Hepatocyte (in vitro differentiated cells): ENCODE results near the gene RPLP1. TPM values are rescaled to one million over a fixed set of nuclear protein-coding genes. Genes with fewer than 3 reads are reported as not detected.

Experiments
- DNase-seq: peaks from one replicate; pipeline ENCODE4 v3.0.0-alpha.2; 2016; ENCODE audit warnings: low spot score
- H2AFZ ChIP-seq: fragments of 200-600 bp; sonication (generic); 2 replicates; pipeline ENCODE4 v1.6.0; 2016; ENCODE audit warnings: antibody characterized with exemption, mild to moderate bottlenecking
- H3K27ac ChIP-seq: fragments of 200-600 bp; sonication (generic); 2 replicates; pipeline ENCODE4 v1.5.1; 2016; ENCODE audit warnings: mild to moderate bottlenecking
- H3K27me3 ChIP-seq: fragments of 200-600 bp; sonication (generic); 2 replicates; pipeline ENCODE4 v1.6.1; 2016
- H3K36me3 ChIP-seq: fragments of 200-600 bp; sonication (generic); replicated peaks from 2 replicates; pipeline ENCODE4 v1.5.1; 2016; ENCODE audit warnings: low read depth; ENCODE audit not compliant: insufficient read depth
- H3K4me1 ChIP-seq: fragments of 200-600 bp; sonication (generic); 2 replicates; pipeline ENCODE4 v1.5.1; 2016; ENCODE audit warnings: mild to moderate bottlenecking, moderate library complexity; ENCODE audit not compliant: insufficient read depth
- H3K4me2 ChIP-seq: fragments of 200-600 bp; sonication (generic); 2 replicates; pipeline ENCODE4 v1.6.0; 2016
- H3K4me3 ChIP-seq: fragments of 200-600 bp; sonication (generic); 2 replicates; pipeline ENCODE4 v1.5.1; 2016; ENCODE audit warnings: mild to moderate bottlenecking
- H3K79me2 ChIP-seq: fragments of 200-600 bp; sonication (generic); 2 replicates; pipeline ENCODE4 v1.6.0; 2017; ENCODE audit warnings: mild to moderate bottlenecking
- H3K9me2 ChIP-seq: fragments of 200-600 bp; sonication (generic); replicated peaks from 2 replicates; pipeline ENCODE4 v1.6.0; 2017; ENCODE audit warnings: mild to moderate bottlenecking; ENCODE audit not compliant: insufficient read depth
- H3K9me3 ChIP-seq: fragments of 200-600 bp; sonication (generic); 2 replicates; pipeline ENCODE4 v1.5.1; 2016; ENCODE audit warnings: low read depth, mild to moderate bottlenecking
- H4K20me1 ChIP-seq: fragments of 200-600 bp; sonication (generic); 2 replicates; pipeline ENCODE4 v1.6.0; 2016; ENCODE audit warnings: mild to moderate bottlenecking; ENCODE audit not compliant: insufficient read depth, poor library complexity, severe bottlenecking
- CTCF ChIP-seq: fragments of 200-600 bp; sonication (generic); IDR thresholded peaks from 2 replicates; pipeline ENCODE4 v1.5.1; 2016; ENCODE audit warnings: antibody characterized with exemption, mild to moderate bottlenecking; ENCODE audit not compliant: poor library complexity
- EZH2 ChIP-seq: fragments of 200-600 bp; sonication (generic); IDR thresholded peaks from 2 replicates; pipeline ENCODE4 v1.6.1; 2016; ENCODE audit warnings: antibody characterized with exemption, mild to moderate bottlenecking, borderline replicate concordance
- EZH2phosphoT487 ChIP-seq: fragments of 200-600 bp; sonication (generic); IDR thresholded peaks from one replicate; pipeline ENCODE4 v1.6.1; 2018; ENCODE audit warnings: antibody characterized with exemption, mild to moderate bottlenecking, low read depth, moderate library complexity; ENCODE audit not compliant: unreplicated experiment, severe bottlenecking
- WGBS: methylation state at CpG from one replicate; pipeline ENCODE4 v1.1.6; 2016; ENCODE audit warnings: low lambda C conversion rate; ENCODE audit errors: missing lambda C conversion rate; 5-methylcytosine and 5-hydroxymethylcytosine counted together
- polyA plus RNA-seq: library from polyadenylated mRNA; unstranded; fragments of >200 nt; fragmentation: Nextera tagmentation; extraction: Ambion mirVana; gene quantifications from 2 replicates; pipeline ENCODE4 v1.2.1, GENCODE V29; 2016
- small RNA-seq: library from RNA; depleted of rRNA; stranded (forward); fragments of <200 nt; gene quantifications from one replicate; pipeline ENCODE3, GENCODE V24; 2014
- total RNA-seq: library from RNA; depleted of rRNA; stranded (reverse); fragments of >200 nt; gene quantifications from 2 replicates; pipeline ENCODE4 v1.2.3, GENCODE V29; 2014

The RPLP1 gene
- total and polyA plus RNA-seq, 2 experiments from 2014 or later, result 210 to 884 TPM

- H3K9me3 ChIP-seq, result no peaks in the 10 kb centered on the region
- H3K9me2 ChIP-seq, result no peaks in the 10 kb centered on the region
- no peaks in the 10 kb centered on the region for H4K20me1 ChIP-seq
- no peak overlapping the region for H3K4me3 ChIP-seq
- H3K4me1 ChIP-seq, result no peaks in the 10 kb centered on the region
- H3K27ac ChIP-seq, result no peak overlapping the region
- 87% methylated on average over 10 of the region's 10 CpGs for whole genome bisulfite sequencing
- no peaks in the 10 kb centered on the region for H3K36me3 ChIP-seq
- no peak for TF ChIP-seq EZH2phosphoT487
- no peak for TF ChIP-seq EZH2
- no peak for TF ChIP-seq CTCF
- no peaks in the 10 kb centered on the region for H3K27me3 ChIP-seq
- no peak overlapping the region for H2AFZ ChIP-seq
- H3K4me2 ChIP-seq, result no peak overlapping the region
- no peaks in the 10 kb centered on the region for H3K79me2 ChIP-seq
- no peak for DNase-seq
Measured at GRCh38 chr15:69502470-69503045, 49.9 kb downstream of the RPLP1 start.

GRCh38 chr15:69504352-69505040 is 51.9 kb downstream of the RPLP1 start:
- Histone ChIP-seq H4K20me1 (no peaks in the 10 kb centered on the region), H3K9me3 (no peaks in the 10 kb centered on the region), H3K4me1 (no peaks in the 10 kb centered on the region), H3K4me3 (no peak overlapping the region), H3K9me2 (no peaks in the 10 kb centered on the region), H3K79me2 (no peaks in the 10 kb centered on the region), H3K27me3 (no peaks in the 10 kb centered on the region), H2AFZ (no peak overlapping the region), H3K36me3 (no peaks in the 10 kb centered on the region), H3K27ac (no peak overlapping the region), H3K4me2 (no peak overlapping the region)
- DNase-seq, result no peak
- 72% methylated on average over 3 of the region's 3 CpGs for WGBS
- TF ChIP-seq EZH2phosphoT487 (no peak), EZH2 (no peak), CTCF (no peak)

Small RNA genes lying within 50 kb of the gene (small RNA-seq; reads per million reads assigned to genes)
- not detected for gene RF00012

Other genes with a start within 250 kb of the RPLP1 start
- gene PAQR5, start 153.9 kb upstream of the RPLP1 start, total RNA-seq, result 2.1 and 2.6 TPM in 2 replicates
- gene PAQR5, start 153.9 kb upstream of the RPLP1 start, polyA plus RNA-seq, result 2.8 and 4.7 TPM in 2 replicates
- 12.0 and 13.9 TPM in 2 replicates for gene KIF23, start 38.5 kb upstream of the RPLP1 start, total RNA-seq
- gene KIF23, start 38.5 kb upstream of the RPLP1 start, polyA plus RNA-seq, result 7.6 and 14.1 TPM in 2 replicates